Body of pancreas (tissue), 4 donors: ENCODE measurements around the gene POLR3H.

ENCODE experiments used
- CTCF ChIP-seq, 7 experiments: fragments of 450-650 bp in 4 of 7; fragments of 200-600 bp in 3 of 7; sonication (generic) in 3 of 7; IDR thresholded peaks; one replicate each; pipeline ENCODE4 v1.5.1; 2016 to 2019; ENCODE audit warnings: antibody characterized with exemption in 7 of 7
- POLR2A ChIP-seq, 3 donors: fragments of 450-650 bp; IDR thresholded peaks; one replicate each; pipeline ENCODE4 v1.6.1; 2016; ENCODE audit warnings: antibody characterized with exemption in 3 of 3, mild to moderate bottlenecking in 2 of 3

- no peak for TF ChIP-seq CTCF (IDR thresholded peaks at IDR 0.05)
- no peak for TF ChIP-seq POLR2A (IDR thresholded peaks at IDR 0.05)
Observed at GRCh38 chr22:41526226-41526829, 17.9 kb downstream of the POLR3H start.
